GM12878 (cell line): ENCODE data around the gene ZNRF3. TPM values are rescaled to one million over a fixed set of nuclear protein-coding genes. Genes with fewer than 3 reads are reported as not detected.
A peak's percentile ranks its signal among the peaks of the same experiment; 100 is the strongest.

Experiments
- ATAC-seq: fragments of 200-7000 bp; cut with Tn5 transposase; 3 replicates; pipeline ENCODE4 v1.9.1; 2020; ENCODE audit warnings: mild to moderate bottlenecking, moderate library complexity
- BruUV-seq: library from RNA; stranded (reverse); fragments of 400-500 nt; replicated peaks from 2 replicates; lab custom pipeline; 2021; lab: Mats Ljungman, UMichigan
- CTCF ChIA-PET: fragments of 300-600 bp; sonication (Branson Sonifier 250); formaldehyde crosslinking; extraction: SDS; loops from one replicate; lab custom pipeline; 2021; ENCODE audit warnings: inconsistent platforms; lab: Yijun Ruan, JAX
- POLR2A ChIA-PET: fragments of 350-600 bp; formaldehyde crosslinking; extraction: SDS; loops from one replicate; lab custom pipeline; 2021; ENCODE audit warnings: inconsistent platforms; lab: Charles Lee
- RAD21 ChIA-PET: fragments of 300-600 bp; sonication (Branson Sonifier 250); formaldehyde crosslinking; loops from one replicate; lab custom pipeline; 2023; ENCODE audit warnings: antibody characterized with exemption; ENCODE audit not compliant: unreplicated experiment; lab: Charles Lee
- SMC1A ChIA-PET: fragments of 300-600 bp; sonication (Branson Sonifier 250); formaldehyde crosslinking; loops from one replicate; lab custom pipeline; 2023; ENCODE audit not compliant: unreplicated experiment, uncharacterized antibody; lab: Charles Lee
- DNase-seq: peaks from one replicate; pipeline ENCODE4 v3.0.0-alpha.2; 2011; ENCODE audit warnings: low read depth, low spot score
- FAIRE-seq: peaks from 3 replicates; lab custom pipeline; 2011; peaks lifted over from hg19 to GRCh38; lab: Jason Lieb, UNC
- H2AFZ ChIP-seq: 2 replicates; pipeline ENCODE4 v1.6.0; 2011; ENCODE audit warnings: low read depth, low read length, control low read depth; ENCODE audit not compliant: control insufficient read depth
- H3K27ac ChIP-seq: 2 replicates; pipeline ENCODE4 v1.5.1; 2011; ENCODE audit warnings: control low read depth; ENCODE audit not compliant: control insufficient read depth, insufficient read depth
- H3K27me3 ChIP-seq, 2 experiments: replicated peaks in 1 of 2; 2 replicates each; pipeline versions ENCODE4 v1.6.0 to v1.6.1; 2011; ENCODE audit warnings: low read length in 1 of 2; ENCODE audit not compliant: control insufficient read depth in 2 of 2, insufficient read depth in 2 of 2
- H3K36me3 ChIP-seq, 2 experiments: 2 replicates each; pipeline ENCODE4 v1.5.1; 2011; ENCODE audit warnings: low read length in 1 of 2; ENCODE audit not compliant: control insufficient read depth in 2 of 2, insufficient read depth in 2 of 2
- H3K4me1 ChIP-seq: 2 replicates; pipeline ENCODE4 v1.6.1; 2011; ENCODE audit warnings: mild to moderate bottlenecking, low read length, moderate library complexity, mixed read lengths; ENCODE audit not compliant: control insufficient read depth, insufficient read depth
- H3K4me2 ChIP-seq: 2 replicates; pipeline ENCODE4 v1.6.0; 2011; ENCODE audit warnings: control low read depth; ENCODE audit not compliant: control insufficient read depth, insufficient read depth
- H3K4me3 ChIP-seq: fragments of 200-600 bp; sonication (generic); 2 replicates; pipeline ENCODE4 v1.5.1; 2016
- H3K79me2 ChIP-seq: 2 replicates; pipeline ENCODE4 v1.6.0; 2011; ENCODE audit warnings: low read length; ENCODE audit not compliant: control insufficient read depth, insufficient read depth
- H3K9ac ChIP-seq: 2 replicates; pipeline ENCODE4 v1.8.0; 2011; ENCODE audit warnings: low read length, control low read depth, mixed read lengths; ENCODE audit not compliant: control insufficient read depth, insufficient read depth
- H3K9me3 ChIP-seq: replicated peaks from 3 replicates; pipeline ENCODE4 v1.5.1; 2011; ENCODE audit warnings: mild to moderate bottlenecking, low read length; ENCODE audit not compliant: control insufficient read depth, insufficient read depth
- H4K20me1 ChIP-seq: 2 replicates; pipeline ENCODE4 v1.6.0; 2011; ENCODE audit not compliant: control insufficient read depth, insufficient read depth
- BHLHE40 ChIP-seq, 2 experiments: fragments of 450-650 bp in 1 of 2; IDR thresholded peaks; 2 replicates each; pipeline ENCODE4 v1.6.1; 2011 to 2017; ENCODE audit warnings: low read depth in 2 of 2, borderline replicate concordance in 1 of 2, improper control_type of control experiment in 1 of 2, low read length in 1 of 2, mild to moderate bottlenecking in 1 of 2
- CBX3 ChIP-seq: fragments of 200-600 bp; sonication (generic); IDR thresholded peaks from 2 replicates; pipeline ENCODE4 v1.6.1; 2016; ENCODE audit warnings: low read depth, borderline replicate concordance
- SMAD5 ChIP-seq: IDR thresholded peaks from 2 replicates; pipeline ENCODE4 v1.6.1; 2016; ENCODE audit warnings: antibody characterized with exemption, low read depth
- SREBF1 ChIP-seq: IDR thresholded peaks from 2 replicates; pipeline ENCODE4 v1.6.1; 2012; ENCODE audit warnings: mild to moderate bottlenecking, low read length
- YY1 ChIP-seq: IDR thresholded peaks from 2 replicates; pipeline ENCODE4 v1.6.1; 2011; ENCODE audit warnings: low read depth, mild to moderate bottlenecking, low read length
- WGBS: methylation state at CpG from one replicate; pipeline ENCODE4 v1.1.6; 2016; ENCODE audit warnings: low lambda C conversion rate; ENCODE audit not compliant: insufficient replicate concordance, insufficient coverage; ENCODE audit errors: missing lambda C conversion rate; 5-methylcytosine and 5-hydroxymethylcytosine counted together
- in situ Hi-C: fragments of 300-500 bp; cut with MboI; formaldehyde crosslinking; loops from 9 replicates; pipeline ENCODE4 v1.14.3; 2018; ENCODE audit warnings: mixed read lengths
- intact Hi-C: fragments of 100-400 bp; cut with micrococcal nuclease; formaldehyde crosslinking; loops from one replicate; pipeline ENCODE4 v1.14.2; 2022; ENCODE audit not compliant: unreplicated experiment
- polyA plus RNA-seq, 11 experiments: library from polyadenylated mRNA; depleted of rRNA in 4 of 11; unstranded in 6 of 11; stranded (reverse) in 5 of 11; fragments of >200 nt; fragmentation: Nextera tagmentation in 4 of 11; fragmentation: Illumina TruSeq in 1 of 11; extraction: Ambion mirVana in 4 of 11; extraction: Trizol in 1 of 11; gene quantifications; 1 replicate in 1 of 11; 2 replicates in 10 of 11; pipeline versions ENCODE4 v1.2.1 to v1.2.3, GENCODE V29; 2011 to 2016; ENCODE audit warnings: inconsistent platforms in 2 of 11, missing spikeins in 2 of 11, low read depth in 1 of 11
- total RNA-seq, 4 experiments: library from RNA; depleted of rRNA in 3 of 4; stranded (reverse); fragments of >200 nt in 3 of 4; fragmentation: Illumina TruSeq in 1 of 4; extraction: Trizol in 1 of 4; gene quantifications; 2 replicates each; pipeline versions ENCODE4 v1.2.1 to v1.2.3, GENCODE V29; 2013 to 2021

The ZNRF3 gene
- total and polyA plus RNA-seq, 10 of the 15 experiments (the other 5 are each of a cell fraction or from before 2014, with no cell fraction given) = 0.05 to 2.4 (median 0.46) TPM

- TF ChIP-seq SREBF1 = no peak
- TF ChIP-seq, all 136 proteins: peak for 0
Measured at GRCh38 chr22:28998681-28999080, 115.3 kb downstream of the ZNRF3 start (continued).

GRCh38 chr22:28999510-28999909 is 116.1 kb downstream of the ZNRF3 start:
- 24% methylated on average over 7 of the region's 7 CpGs for WGBS
- RAD21 ChIA-PET = interaction anchor here (0.7 to 2.3 kb wide), 7 partner anchors 11 to 246 kb away, joined by 3 to 8 read pairs (median 3); no protein-coding TSS in a partner anchor

More at GRCh38 chr22:28999510-28999909, 116.1 kb downstream of the ZNRF3 start:
- no peaks in the 10 kb centered on the region for H4K20me1 ChIP-seq
- ChIA-PET CTCF (interaction anchor here (0.9 to 1.7 kb wide), 3 partner anchors 23 to 82 kb away, joined by 3 to 4 read pairs (median 4); no protein-coding TSS in a partner anchor), POLR2A (interaction anchor here (0.8 to 2.3 kb wide), 6 partner anchors 10 to 19 kb away, joined by 3 to 10 read pairs (median 4); no protein-coding TSS in a partner anchor), SMC1A (interaction anchor here (0.7 to 6.9 kb wide), 14 partner anchors 11 to 120 kb away, joined by 3 to 50 read pairs (median 5); no protein-coding TSS in a partner anchor)
- intact Hi-C loops (no loop called here), in situ Hi-C loops (no loop called here)
- no peaks in the 10 kb centered on the region for H3K27me3 ChIP-seq
- ATAC-seq (peak; percentile 90), FAIRE-seq (no peak), DNase-seq (no peak)
- H3K79me2 ChIP-seq = no peaks in the 10 kb centered on the region
- no peak overlapping the region for H3K9ac ChIP-seq
- no TSS peak for BruUV-seq
- no peaks in the 10 kb centered on the region for H3K9me3 ChIP-seq
- H3K36me3 ChIP-seq = no peaks in the 10 kb centered on the region
- no peak overlapping the region for H3K4me3 ChIP-seq
- H3K4me2 ChIP-seq = no peak overlapping the region
- no peaks in the 10 kb centered on the region for H3K4me1 ChIP-seq
- H2AFZ ChIP-seq = no peak overlapping the region
- TF ChIP-seq CBX3 (no peak), SMAD5 (no peak), YY1 (0 out of 2 replicates have a peak, but pooled peaks have one; percentile 28), BHLHE40 (IDR thresholded peaks at IDR 0.05; ENCODE audit: borderline replicate concordance in 1 of 2, low read depth in 2 of 2, low read length in 1 of 2) (peak in 1 of 2 experiments; percentile 19; a peak in 1 of 4 replicates)
- no peak overlapping the region for H3K27ac ChIP-seq
